Kidney (tissue), 14 donors: Measurements from ENCODE around the gene ARHGAP22. TPM values are rescaled to one million over a fixed set of nuclear protein-coding genes. Genes with fewer than 3 reads are reported as not detected.

Experiments used
- DNase-seq, 5 donors: peaks; one replicate each; pipeline ENCODE4 v3.0.0-alpha.2; 2013 to 2020
- FAIRE-seq: peaks from 2 replicates; lab custom pipeline; 2012; peaks lifted over from hg19 to GRCh38; lab: Jason Lieb, UNC
- H3K27ac ChIP-seq, 2 donors: one replicate each; pipeline ENCODE4 v1.7.0; 2013; ENCODE audit warnings: low read depth in 2 of 2, low read length in 2 of 2, inconsistent platforms in 1 of 2
- H3K27me3 ChIP-seq: one replicate; pipeline ENCODE4 v1.7.1; 2013; ENCODE audit warnings: low read length, inconsistent platforms; ENCODE audit not compliant: control insufficient read depth, insufficient read depth
- H3K36me3 ChIP-seq, 3 donors: one replicate each; pipeline versions ENCODE4 v1.7.0 to v1.7.1; 2013; ENCODE audit warnings: low read length in 3 of 3, control low read depth in 1 of 3, inconsistent platforms in 1 of 3; ENCODE audit not compliant: insufficient read depth in 3 of 3, control insufficient read depth in 2 of 3
- H3K4me1 ChIP-seq, 3 donors: one replicate each; pipeline versions ENCODE4 v1.7.0 to v1.7.1; 2013; ENCODE audit warnings: low read length in 3 of 3, inconsistent platforms in 1 of 3, low read depth in 1 of 3; ENCODE audit not compliant: control insufficient read depth in 2 of 3, insufficient read depth in 2 of 3
- H3K4me3 ChIP-seq, 3 donors: one replicate each; pipeline versions ENCODE4 v1.7.0 to v1.8.1; 2013; ENCODE audit warnings: low read length in 3 of 3, control low read depth in 1 of 3, inconsistent platforms in 1 of 3
- H3K9ac ChIP-seq, 3 donors: one replicate each; pipeline versions ENCODE4 v1.7.0 to v1.7.1; 2013; ENCODE audit warnings: low read length in 3 of 3, control low read depth in 1 of 3, inconsistent platforms in 1 of 3
- H3K9me3 ChIP-seq, 3 donors: one replicate each; pipeline versions ENCODE4 v1.7.0 to v1.7.1; 2013; ENCODE audit warnings: low read length in 3 of 3, control low read depth in 1 of 3, inconsistent platforms in 1 of 3; ENCODE audit not compliant: control insufficient read depth in 2 of 3, insufficient read depth in 1 of 3
- CTCF ChIP-seq: IDR thresholded peaks from 3 replicates; pipeline ENCODE4 v1.5.1; 2012; ENCODE audit warnings: mild to moderate bottlenecking, moderate library complexity, borderline replicate concordance; ENCODE audit not compliant: insufficient read depth; ENCODE audit errors: extremely low read depth
- intact Hi-C: fragments of 100-400 bp; cut with DNase I; formaldehyde crosslinking; loops from one replicate; pipeline ENCODE4 v1.11.1; 2022
- polyA plus RNA-seq: library from polyadenylated mRNA; stranded (reverse); fragments of 350-450 nt; fragmentation: Illumina TruSeq; extraction: RNeasy Lipid Tissue Mini Kit (QIAGEN cat#74804); gene quantifications from one replicate; pipeline ENCODE4 v1.2.3, GENCODE V29; 2014; ENCODE audit warnings: low read depth, low replicate concordance; ENCODE audit not compliant: insufficient read depth
- total RNA-seq: library from RNA; stranded (reverse); fragmentation: NEBNext Ultra II Directional; extraction: Animal tissue kit (Norgen Biotek cat#: 25700); gene quantifications from one replicate; pipeline ENCODE4 v1.2.1, GENCODE V29; 2021
- donor health status: control.
- donor health status: control.
- donor health status: control.
- donor health status: control.
- donor health status: control.
- donor health status: DM: yes; HTN: yes; CAD: no.
- donor health status: Normal renal cell carcinoma (clear cell type).

The ARHGAP22 gene
- total and polyA plus RNA-seq, 2 donors from 2014 or later = 0.62 to 6.6 TPM

- Histone ChIP-seq H3K27me3 (no peaks in the 10 kb centered on the region), H3K4me3 (no peak overlapping the region), H3K9ac (no peak overlapping the region), H3K4me1 (no peaks in the 10 kb centered on the region), H3K36me3 (no peaks in the 10 kb centered on the region), H3K27ac (no peak overlapping the region), H3K9me3 (no peaks in the 10 kb centered on the region)
- no peak for TF ChIP-seq CTCF
- DNase-seq (peak in 1 of 5 donors; percentile 8), FAIRE-seq (no peak)
- intact Hi-C loops = no loop called here
These were observed 124.2 kb downstream of the ARHGAP22 start for GRCh38 chr10:48480397-48481374.

- TF ChIP-seq CTCF = no peak
- DNase-seq (peak in 2 of 5 donors; percentile 5 to 65), FAIRE-seq (no peak)
- intact Hi-C loops = no loop called here
- Histone ChIP-seq H3K4me1 (no peaks in the 10 kb centered on the region), H3K9me3 (no peaks in the 10 kb centered on the region), H3K36me3 (no peaks in the 10 kb centered on the region), H3K4me3 (no peak overlapping the region), H3K9ac (no peak overlapping the region), H3K27ac (no peak overlapping the region), H3K27me3 (no peaks in the 10 kb centered on the region)
These were observed 125.7 kb downstream of the ARHGAP22 start for GRCh38 chr10:48478980-48479811.

- no peaks in the 10 kb centered on the region for H3K36me3 ChIP-seq
- FAIRE-seq (no peak), DNase-seq (peak in 1 of 5 donors; percentile 2)
- H3K4me3 ChIP-seq = no peak overlapping the region
- H3K4me1 ChIP-seq = no peaks in the 10 kb centered on the region
- no peaks in the 10 kb centered on the region for H3K27me3 ChIP-seq
- intact Hi-C loops = no loop called here
- TF ChIP-seq CTCF = no peak
- no peaks in the 10 kb centered on the region for H3K9me3 ChIP-seq
- H3K9ac ChIP-seq = no peak overlapping the region
- no peak overlapping the region for H3K27ac ChIP-seq
These were observed 126.4 kb downstream of the ARHGAP22 start for GRCh38 chr10:48478469-48478868.
